Measurements from ENCODE around the gene CTSS.

CTSS gene

DNA sequence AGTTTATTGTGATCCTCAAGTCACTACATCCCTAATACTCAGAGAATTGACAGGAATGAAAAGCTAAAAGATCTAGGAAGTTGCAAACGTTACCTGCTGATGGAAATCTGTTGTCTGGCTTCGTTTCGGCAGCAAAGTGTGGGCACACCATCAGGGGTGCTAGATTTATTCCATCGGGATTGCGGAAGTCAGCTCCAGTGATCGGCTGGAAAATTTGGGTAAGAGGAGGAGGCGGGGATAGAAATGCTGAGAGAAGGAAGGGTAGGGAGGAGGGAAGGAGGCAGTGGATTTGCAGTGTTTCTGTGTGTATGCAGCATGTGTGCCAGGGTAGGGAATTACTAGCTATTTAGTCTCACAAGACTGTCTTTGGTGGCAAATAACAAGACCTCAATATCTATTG lies 42.5 kb upstream of the CTSS start, which contains the start of gene CTSK:
CTSK (minus strand) TSS at position 140 of the 400 bp plus-strand sequence. CDS start 1,455 bp downstream, outside the sequence.
- TF ChIP-seq, protein P1, sequence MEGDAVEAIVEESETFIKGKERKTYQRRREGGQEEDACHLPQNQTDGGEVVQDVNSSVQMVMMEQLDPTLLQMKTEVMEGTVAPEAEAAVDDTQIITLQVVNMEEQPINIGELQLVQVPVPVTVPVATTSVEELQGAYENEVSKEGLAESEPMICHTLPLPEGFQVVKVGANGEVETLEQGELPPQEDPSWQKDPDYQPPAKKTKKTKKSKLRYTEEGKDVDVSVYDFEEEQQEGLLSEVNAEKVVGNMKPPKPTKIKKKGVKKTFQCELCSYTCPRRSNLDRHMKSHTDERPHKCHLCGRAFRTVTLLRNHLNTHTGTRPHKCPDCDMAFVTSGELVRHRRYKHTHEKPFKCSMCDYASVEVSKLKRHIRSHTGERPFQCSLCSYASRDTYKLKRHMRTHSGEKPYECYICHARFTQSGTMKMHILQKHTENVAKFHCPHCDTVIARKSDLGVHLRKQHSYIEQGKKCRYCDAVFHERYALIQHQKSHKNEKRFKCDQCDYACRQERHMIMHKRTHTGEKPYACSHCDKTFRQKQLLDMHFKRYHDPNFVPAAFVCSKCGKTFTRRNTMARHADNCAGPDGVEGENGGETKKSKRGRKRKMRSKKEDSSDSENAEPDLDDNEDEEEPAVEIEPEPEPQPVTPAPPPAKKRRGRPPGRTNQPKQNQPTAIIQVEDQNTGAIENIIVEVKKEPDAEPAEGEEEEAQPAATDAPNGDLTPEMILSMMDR (IDR thresholded peaks at IDR 0.05; ENCODE audit: low read depth, low read length): no peak
- TF ChIP-seq, protein P2, sequence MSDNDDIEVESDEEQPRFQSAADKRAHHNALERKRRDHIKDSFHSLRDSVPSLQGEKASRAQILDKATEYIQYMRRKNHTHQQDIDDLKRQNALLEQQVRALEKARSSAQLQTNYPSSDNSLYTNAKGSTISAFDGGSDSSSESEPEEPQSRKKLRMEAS (IDR thresholded peaks at IDR 0.05; ENCODE audit: low read depth, low read length): no peak
- TF ChIP-seq POLR2A (IDR thresholded peaks at IDR 0.05; ENCODE audit: extremely low read depth, insufficient read length) (no peak), MYC (IDR thresholded peaks at IDR 0.05; ENCODE audit: low read depth, low read length) (no peak)
- no peak for DNase-seq (ENCODE audit: low read depth)
- no peak within 1 kb of the TSS for H3K4me3 ChIP-seq (ENCODE audit: low read depth, low read length)

DNA sequence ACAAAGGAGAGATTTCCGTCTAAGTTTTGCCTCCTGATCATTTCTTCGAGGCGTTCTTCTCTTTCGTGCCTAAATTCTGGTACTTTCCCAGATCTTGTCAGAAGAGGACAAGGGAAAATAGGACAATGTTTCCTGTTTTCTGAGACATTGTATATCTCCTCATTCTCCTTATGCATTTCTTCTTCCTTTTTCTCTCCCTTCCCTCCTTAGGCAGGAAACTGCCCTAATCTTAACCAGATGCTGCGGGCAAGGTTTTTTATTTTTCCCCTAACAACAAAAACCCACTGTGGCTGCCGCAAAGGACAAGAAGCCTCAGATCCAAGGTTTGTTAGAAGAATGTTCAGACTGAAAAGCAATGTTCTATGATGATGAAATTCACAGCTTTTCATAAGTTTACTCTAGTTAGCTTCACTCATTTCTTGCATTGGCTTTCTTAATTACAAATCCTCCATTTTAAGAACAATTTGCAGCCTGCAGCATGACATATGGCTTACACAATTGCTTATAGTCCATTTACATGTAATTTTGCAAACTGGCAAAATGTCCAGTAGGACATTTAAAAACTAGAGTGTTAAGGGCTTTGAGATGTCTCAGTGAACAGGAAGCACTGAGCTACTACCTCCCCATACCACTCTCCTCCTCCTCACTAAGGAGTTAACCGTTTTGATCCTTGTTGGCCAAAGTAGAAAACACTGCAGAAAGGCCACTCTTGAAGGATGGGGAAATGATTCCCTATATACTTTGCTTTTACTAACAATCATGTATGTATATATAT lies 41.9 kb upstream of the CTSS start:
- TF ChIP-seq, protein P2 (IDR thresholded peaks at IDR 0.05; ENCODE audit: low read depth, low read length): no peak
- no peak for TF ChIP-seq POLR2A (IDR thresholded peaks at IDR 0.05; ENCODE audit: extremely low read depth, insufficient read length)
- no peak for TF ChIP-seq MYC (IDR thresholded peaks at IDR 0.05; ENCODE audit: low read depth, low read length)
- peak; percentile 12 for DNase-seq (ENCODE audit: low read depth)
- H3K4me3 ChIP-seq (ENCODE audit: low read depth, low read length): no peak overlapping the region

DNA sequence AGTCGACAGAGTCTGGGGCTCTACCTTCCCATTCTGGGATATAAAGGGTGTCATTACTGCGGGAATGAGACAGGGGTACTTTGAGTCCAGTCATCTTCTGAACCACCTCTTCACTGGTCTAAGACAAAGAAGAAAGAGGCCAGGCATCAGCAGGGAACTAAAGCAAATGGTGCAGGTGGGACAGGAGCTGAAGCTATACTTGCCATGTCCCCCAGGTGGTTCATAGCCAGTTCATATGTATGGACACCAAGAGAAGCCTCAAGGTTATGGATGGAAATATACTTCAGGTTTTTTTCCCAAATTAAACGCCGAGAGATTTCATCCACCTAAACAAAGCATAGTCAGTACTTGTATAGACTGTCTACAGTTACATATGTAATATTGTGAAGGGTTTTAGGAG lies 40.3 kb upstream of the CTSS start:
- TF ChIP-seq MYC (IDR thresholded peaks at IDR 0.05; ENCODE audit: low read depth, low read length) (no peak), POLR2A (IDR thresholded peaks at IDR 0.05; ENCODE audit: extremely low read depth, insufficient read length) (no peak)
- TF ChIP-seq, protein P2 (IDR thresholded peaks at IDR 0.05; ENCODE audit: low read depth, low read length): no peak
- TF ChIP-seq, protein P1 (IDR thresholded peaks at IDR 0.05; ENCODE audit: low read depth, low read length): no peak
- no peak overlapping the region for H3K4me3 ChIP-seq (ENCODE audit: low read depth, low read length)
- DNase-seq (ENCODE audit: low read depth): no peak

DNA sequence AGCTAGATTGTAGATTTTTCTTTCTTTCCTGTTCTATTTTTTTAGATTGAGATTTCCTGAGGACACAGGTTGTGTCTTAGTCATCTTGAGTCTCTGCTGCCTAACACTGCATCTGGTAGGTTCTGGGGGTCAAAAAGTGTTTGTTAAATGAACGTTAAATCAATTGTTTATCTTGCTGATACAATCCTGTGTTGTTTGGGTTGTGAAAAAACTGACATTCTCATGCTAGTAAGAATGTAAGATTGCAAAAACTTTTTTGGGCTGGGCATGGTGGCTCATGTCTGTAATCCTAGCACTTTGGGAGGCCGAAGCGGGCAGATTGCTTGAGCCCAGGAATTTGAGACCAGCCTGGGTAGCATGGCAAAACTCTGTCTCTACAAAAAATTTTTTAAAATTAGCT lies 39.1 kb upstream of the CTSS start:
- DNase-seq (ENCODE audit: low read depth): no peak
- no peak overlapping the region for H3K4me3 ChIP-seq (ENCODE audit: low read depth, low read length)
- TF ChIP-seq POLR2A (IDR thresholded peaks at IDR 0.05; ENCODE audit: extremely low read depth, insufficient read length) (no peak), MYC (IDR thresholded peaks at IDR 0.05; ENCODE audit: low read depth, low read length) (no peak)
- TF ChIP-seq, protein P2 (IDR thresholded peaks at IDR 0.05; ENCODE audit: low read depth, low read length): no peak
- TF ChIP-seq, protein P1 (IDR thresholded peaks at IDR 0.05; ENCODE audit: low read depth, low read length): no peak

DNA sequence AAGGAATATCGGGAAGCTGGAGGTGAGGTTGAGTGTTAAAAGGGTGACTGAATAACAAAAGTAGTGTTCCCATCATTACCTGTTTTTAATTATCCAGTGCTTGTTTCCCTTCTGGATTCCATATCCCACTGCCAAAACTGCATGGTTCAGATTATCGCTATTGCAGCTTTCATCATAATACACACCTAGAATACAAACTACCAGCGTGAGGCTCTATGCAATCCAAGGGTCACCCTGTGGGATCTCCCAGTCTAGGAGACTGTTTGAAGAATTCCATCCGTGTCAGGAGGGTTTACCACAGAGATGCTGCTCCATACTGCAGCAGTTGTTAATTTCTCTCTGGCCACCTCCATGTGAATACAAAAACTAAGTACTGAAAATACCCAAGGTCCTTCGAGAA lies 33.5 kb upstream of the CTSS start:
- TF ChIP-seq MYC (IDR thresholded peaks at IDR 0.05; ENCODE audit: low read depth, low read length) (no peak), POLR2A (IDR thresholded peaks at IDR 0.05; ENCODE audit: extremely low read depth, insufficient read length) (no peak)
- no peak for DNase-seq (ENCODE audit: low read depth)
- no peak overlapping the region for H3K4me3 ChIP-seq (ENCODE audit: low read depth, low read length)

DNA sequence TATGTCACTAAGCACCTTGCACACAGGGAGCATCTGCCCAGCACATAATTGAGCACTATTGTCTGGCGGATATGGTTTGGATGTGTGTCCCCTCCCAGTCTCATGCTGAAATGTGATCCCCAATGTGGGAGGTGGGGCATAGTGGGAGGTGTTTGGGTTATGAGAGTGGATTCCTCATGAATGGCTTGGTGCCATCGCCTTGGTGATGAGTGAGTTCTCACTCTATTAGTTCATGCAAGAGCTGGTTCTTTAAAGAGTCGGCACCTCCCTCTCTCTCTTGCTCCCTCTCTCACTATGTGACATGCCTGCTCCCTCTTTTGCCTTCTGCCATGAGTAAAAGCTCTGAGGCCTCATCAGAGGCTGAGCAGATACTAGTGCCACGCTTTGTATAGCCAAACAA lies 32.9 kb upstream of the CTSS start:
- no peak for DNase-seq (ENCODE audit: low read depth)
- TF ChIP-seq, protein P1 (IDR thresholded peaks at IDR 0.05; ENCODE audit: low read depth, low read length): no peak
- TF ChIP-seq, protein P2 (IDR thresholded peaks at IDR 0.05; ENCODE audit: low read depth, low read length): no peak
- TF ChIP-seq MYC (IDR thresholded peaks at IDR 0.05; ENCODE audit: low read depth, low read length) (no peak), POLR2A (IDR thresholded peaks at IDR 0.05; ENCODE audit: extremely low read depth, insufficient read length) (no peak)
- H3K4me3 ChIP-seq (ENCODE audit: low read depth, low read length): no peak overlapping the region

Measured in NB4 (cell line).